Right lobe of liver (tissue), 4 donors: ENCODE results near the gene DISP3.

Source experiments
- CTCF ChIP-seq, 4 donors: fragments of 200-600 bp in 3 of 4; fragments of 450-650 bp in 1 of 4; IDR thresholded peaks; one replicate each; pipeline versions ENCODE4 v1.5.1 to v1.8.0; 2016 to 2022; ENCODE audit warnings: antibody characterized with exemption in 4 of 4, mild to moderate bottlenecking in 2 of 4
- POLR2A ChIP-seq: fragments of 450-650 bp; IDR thresholded peaks from one replicate; pipeline ENCODE4 v1.6.1; 2017; ENCODE audit warnings: antibody characterized with exemption, mild to moderate bottlenecking
- donor health status: DM: no; HTN: no; CAD: no.
- donor health status: DM: no; HTN: no; CAD: no.
- donor health status: DM: no; HTN: yes; CAD: no.

GRCh38 chr1:11472284-11472683, 6.7 kb upstream of the DISP3 start:
- no peak for TF ChIP-seq CTCF (IDR thresholded peaks at IDR 0.05)
- TF ChIP-seq POLR2A = no peak
